Limb (tissue), 2 donors: Measurements from ENCODE around the gene UBXN6.
A peak's percentile ranks its signal among the peaks of the same experiment; 100 is the strongest.

Experiments
- DNase-seq, 2 donors: peaks; one replicate each; pipeline ENCODE4 v3.0.0-alpha.2; 2016; ENCODE audit errors: extremely low spot score in 2 of 2

Gene UBXN6

DNA sequence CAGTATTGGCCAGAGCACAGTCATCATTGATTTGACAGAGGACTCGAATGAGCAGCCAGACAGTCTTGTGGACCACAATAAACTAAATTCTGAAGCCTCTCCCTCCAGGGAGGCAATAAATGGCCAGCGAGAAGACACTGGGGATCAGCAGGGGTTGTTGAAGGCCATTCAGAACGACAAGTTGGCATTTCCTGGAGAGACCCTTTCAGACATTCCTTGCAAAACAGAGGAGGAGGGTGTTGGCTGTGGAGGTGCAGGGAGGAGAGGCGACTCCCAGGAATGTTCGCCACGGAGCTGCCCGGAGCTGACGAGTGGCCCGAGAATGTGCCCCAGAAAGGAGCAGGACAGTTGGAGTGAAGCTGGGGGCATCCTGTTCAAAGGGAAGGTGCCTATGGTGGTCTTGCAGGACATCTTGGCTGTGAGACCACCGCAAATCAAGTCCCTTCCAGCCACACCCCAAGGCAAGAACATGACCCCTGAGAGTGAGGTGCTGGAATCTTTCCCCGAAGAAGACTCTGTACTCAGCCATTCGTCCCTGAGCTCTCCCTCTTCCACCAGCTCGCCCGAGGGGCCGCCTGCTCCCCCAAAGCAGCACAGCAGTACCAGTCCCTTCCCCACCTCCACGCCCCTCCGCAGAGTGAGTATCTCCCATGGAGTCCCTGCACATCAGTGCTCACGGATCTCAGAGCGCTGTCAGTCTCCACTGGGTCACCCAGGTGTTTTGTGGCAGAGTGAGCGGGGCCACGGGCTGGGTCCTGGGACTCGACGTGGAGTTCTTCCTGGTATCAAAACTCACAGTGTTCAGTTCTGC, 48.3 kb downstream of the UBXN6 start:
- no peak for DNase-seq

DNA sequence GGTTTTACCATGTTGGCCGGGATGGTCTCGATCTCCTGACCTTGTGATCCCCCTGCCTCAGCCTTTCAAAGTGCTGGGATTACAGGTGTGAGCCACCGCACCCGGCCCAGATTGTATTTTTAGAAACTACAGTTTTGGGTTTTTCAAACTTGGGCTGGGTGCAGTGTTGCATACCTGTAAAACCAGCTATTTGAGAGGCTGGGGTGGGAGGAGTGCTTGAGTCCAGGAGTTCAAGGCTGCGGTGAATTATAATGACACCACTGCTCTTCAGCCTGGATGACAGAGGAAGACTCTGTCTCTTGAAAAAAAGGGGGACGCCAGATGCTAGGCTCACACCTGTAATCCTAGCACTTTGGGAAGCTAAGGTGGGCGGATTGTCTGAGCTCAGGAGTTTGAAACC, 51.0 kb downstream of the UBXN6 start:
- DNase-seq, result no peak

DNA sequence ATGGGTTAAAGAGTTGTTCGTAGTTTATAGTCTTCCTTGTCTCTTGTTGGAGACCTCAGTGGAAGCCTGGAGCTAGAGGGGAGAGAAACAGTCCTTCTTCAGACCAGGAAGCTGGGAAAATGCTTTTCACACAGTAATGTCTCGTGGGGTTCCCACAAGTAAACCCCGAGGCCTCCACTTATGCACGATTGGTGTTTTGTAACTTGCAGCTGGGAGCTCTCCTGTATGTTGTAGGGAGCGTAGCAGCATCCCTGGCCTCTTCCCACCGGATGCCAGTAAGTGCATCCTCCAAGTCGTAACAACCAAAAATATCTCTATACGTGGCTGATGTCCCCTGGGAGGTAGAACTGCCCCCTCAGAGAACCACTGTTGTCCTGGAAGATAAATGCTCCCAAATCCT, 51.6 kb downstream of the UBXN6 start:
- DNase-seq, result no peak

DNA sequence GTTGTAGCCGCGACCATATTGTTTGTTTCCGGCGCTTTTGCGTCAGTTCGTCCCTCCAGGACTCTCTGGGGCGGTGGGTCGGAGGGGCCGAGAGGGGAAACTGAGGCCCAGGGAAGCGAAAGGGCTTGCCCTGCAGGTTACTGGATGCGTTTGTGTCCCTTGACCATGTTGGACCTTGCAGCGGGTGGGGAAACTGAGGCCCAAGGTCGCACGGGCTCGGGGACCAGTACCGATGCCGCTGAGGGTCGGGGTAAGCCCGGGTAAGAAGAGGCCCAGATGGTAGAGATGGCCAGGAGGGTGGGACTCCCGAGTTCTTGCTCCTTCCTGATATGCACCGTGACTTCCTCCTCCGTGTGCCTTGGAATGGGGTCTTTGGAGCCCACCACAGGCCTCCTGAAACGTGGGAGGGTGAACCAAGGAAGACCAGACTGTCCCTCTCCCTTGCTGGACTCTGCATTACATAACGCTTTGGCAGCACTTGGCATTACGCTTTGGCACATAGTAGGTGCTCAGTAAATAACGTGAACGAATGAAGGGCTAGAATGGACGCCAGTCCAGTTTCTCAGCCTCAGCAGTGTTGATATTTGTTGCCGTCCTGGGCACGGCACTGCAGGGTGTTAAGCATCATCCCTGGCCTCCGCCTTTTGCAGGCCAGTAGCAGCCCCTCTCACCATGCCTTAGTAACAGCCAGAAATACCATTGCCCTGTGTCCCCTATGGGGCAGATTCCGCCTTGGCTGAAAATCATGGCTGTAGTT, 54.4 kb downstream of the UBXN6 start:
- no peak for DNase-seq

DNA sequence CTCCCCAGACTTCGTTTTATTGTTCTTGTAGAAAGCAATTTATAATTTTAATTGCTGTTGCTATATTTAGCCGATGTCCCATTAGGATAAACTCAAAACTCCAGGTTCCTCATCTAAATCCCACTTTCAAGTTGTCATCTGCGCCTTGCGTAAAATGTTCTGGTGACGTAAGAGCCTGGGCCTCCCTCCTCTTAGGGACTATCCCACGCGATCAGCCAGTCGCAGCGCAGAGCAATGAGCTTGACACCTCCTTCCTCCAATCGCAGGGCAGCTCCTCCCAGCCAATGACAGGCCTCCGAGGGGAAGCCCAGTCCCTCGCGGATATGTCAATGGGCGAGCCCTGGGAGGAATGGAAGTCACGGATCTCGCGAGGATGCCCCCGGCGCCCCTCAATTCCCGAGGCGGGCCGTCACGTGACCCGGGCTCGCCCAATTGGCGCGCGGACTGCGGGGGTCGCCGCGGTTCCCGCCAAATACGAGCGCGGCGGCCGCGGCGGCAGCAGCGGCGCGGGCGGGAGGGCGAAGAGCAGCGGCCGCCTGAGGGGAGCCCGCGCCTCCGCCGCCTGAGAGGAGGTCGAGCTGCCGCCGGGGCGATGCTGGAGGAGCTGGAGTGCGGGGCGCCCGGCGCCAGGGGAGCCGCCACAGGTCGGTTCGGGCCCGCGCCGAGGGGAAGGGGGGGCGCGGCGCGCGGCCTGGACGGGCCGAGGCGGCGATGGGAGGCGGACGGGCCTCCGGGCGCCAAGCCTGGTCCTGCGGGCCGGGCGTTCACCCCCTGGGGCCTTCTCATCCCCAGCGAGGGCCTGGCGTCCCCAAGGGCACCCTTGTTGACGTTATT, 55.2 kb downstream of the UBXN6 start, which contains the start of gene CHAF1A:
Gene CHAF1A, plus strand, starts transcription at position 470 of the 834 bp plus-strand sequence. Its CDS starts 123 bp downstream, at position 593.
- peak; percentile 99 to 100 for DNase-seq

DNA sequence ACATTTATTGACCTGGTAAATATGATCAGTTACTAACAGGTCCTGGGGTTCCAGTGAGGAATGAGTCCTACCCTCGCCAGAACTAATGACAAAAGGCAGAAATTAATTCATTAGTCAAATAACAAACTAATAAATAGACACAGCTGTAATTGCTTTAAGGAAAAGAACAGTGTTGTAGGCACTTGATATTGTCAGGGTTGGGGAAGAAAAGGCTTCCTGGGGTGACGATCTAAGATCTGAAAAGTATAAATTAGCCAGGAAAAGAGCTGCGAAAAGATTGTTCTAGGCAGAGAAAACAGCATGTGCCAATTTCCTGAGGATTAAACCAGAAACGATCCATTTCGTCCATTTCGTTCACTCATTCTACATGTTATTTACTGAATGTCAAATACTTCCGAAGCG, 55.8 kb downstream of the UBXN6 start:
- DNase-seq, result no peak

DNA sequence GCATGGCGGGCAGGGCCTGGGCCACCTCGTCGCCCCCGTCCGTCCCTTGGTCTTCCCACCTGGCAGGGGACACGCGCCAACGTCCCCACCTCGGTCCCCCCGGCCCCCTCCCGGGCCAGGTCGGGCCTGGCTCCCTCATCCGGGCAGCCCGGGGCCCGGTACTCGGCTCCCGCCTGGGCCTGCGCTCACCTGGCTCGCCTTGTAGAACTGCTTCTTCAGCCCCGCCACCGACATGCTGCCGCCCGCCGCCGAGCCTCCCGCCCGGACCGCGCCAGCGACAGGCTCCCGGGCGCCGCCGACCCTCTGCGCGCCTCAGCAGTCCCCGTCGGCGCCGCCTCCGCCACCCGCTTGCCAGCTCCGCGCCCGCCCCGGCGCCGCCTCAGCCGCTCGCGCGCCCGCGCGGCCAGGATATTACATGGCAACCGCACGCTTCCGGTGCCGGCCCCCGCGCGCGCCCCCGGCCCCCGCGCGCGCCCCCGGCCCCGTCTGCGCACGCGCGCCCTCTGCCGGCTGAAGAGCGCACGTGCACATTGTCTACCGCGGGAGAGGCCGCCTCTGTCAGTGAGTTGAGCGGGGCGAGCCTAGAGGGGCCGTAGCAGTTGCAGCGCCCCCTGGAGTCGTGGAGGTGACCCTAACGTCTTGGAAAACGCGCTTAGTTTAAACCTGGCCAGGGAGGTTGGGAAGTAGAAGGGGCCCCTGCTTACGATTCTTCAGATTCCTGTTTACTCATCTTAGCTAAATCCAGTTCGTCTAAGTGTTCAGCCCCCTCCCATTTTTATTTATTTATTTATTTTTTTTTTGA, 57.3 kb downstream of the UBXN6 start, which contains the start of gene SH3GL1:
Gene SH3GL1, minus strand, starts transcription at position 413 of the 802 bp plus-strand sequence. Its CDS starts 179 bp downstream, at position 234.
- DNase-seq, result peak; percentile 92 to 95

DNA sequence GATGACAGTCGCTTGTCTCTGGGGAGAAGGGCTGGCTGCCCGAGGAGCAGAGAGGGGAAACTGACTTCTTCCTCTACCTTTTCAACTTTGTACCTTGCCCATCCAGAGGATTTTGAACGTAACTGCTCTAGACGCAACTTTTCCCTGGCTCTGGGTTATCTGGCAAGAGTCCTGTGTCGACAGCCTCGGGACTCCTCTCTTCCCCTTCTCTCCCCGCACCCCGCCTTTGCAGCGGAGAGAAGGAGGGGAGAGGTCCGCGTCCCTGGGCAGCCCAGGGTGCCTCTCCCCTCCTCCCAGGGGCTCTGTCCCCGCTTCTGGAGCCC, 57.8 kb downstream of the UBXN6 start:
- DNase-seq, result no peak

DNA sequence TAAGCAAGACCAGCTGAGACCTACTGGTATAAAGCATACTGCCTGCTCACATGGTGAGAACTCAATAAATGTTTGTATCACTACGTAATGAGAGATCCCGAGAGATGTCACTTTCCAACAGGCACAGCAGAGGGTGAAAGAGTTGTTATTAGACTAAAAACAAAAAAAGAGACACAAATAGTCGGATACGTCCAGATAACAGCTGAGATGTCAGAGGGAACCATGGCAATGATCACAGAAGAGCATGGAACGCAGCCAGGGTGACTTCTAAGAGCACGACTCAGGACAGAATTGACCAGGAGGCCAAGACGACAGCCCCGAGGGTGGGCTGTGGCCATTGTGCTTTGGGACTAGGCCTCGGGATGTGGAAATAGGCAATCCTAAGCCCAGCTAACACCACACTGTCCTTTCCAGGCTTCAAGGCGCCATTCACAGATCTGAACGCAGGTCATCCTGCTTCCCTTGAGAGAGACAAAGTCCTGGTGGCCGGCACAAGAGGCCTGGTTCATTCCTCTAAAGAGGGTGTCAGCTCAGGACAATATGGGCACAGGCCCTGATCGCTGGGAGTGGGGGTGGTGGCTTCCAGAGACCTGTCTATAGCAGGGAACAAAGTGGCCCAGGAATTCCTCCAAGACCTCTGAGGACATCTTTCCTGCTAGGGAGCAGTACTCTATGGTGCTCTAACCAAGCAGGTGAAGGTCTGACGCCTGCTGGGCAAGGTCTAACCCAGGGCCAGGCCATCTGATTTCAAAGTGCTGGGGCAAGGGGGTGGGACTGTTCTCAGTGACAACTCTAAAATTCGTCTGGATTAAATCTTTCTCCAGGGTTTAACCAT, 60.4 kb downstream of the UBXN6 start:
- DNase-seq, result no peak
